Activated CD4-positive, alpha-beta T cell treated with anti-CD3 and anti-CD28 coated beads, Interleukin-2, amount 50 U/mL, for 4 hours (primary cell): Measurements from ENCODE around the gene EDIL3.
"Not testable (repeated sequence)": the region's sequence is repeated elsewhere in the genome, so short reads cannot be mapped to it uniquely, and the experiment has no call there.

Source experiments
- DNase-seq, 2 experiments: peaks; one replicate each; pipeline ENCODE4 v3.0.0-alpha.2; 2020

Gene EDIL3

GRCh38 chr5:84045964-84046363 lies 338.7 kb downstream of the EDIL3 start:
- DNase-seq, result no peak

GRCh38 chr5:84036842-84037241 lies 347.8 kb downstream of the EDIL3 start:
- DNase-seq, result no peak

GRCh38 chr5:84032324-84032723 lies 352.4 kb downstream of the EDIL3 start:
- no peak for DNase-seq

GRCh38 chr5:84028093-84028492 lies 356.6 kb downstream of the EDIL3 start:
- no peak for DNase-seq

- not testable (repeated sequence) for DNase-seq
Measured at GRCh38 chr5:84018521-84018920, 366.2 kb downstream of the EDIL3 start.

GRCh38 chr5:84017523-84018172 lies 367.0 kb downstream of the EDIL3 start:
- DNase-seq, result no peak

GRCh38 chr5:84016085-84016484 lies 368.6 kb downstream of the EDIL3 start:
- DNase-seq, result no peak

GRCh38 chr5:84014966-84015365 lies 369.7 kb downstream of the EDIL3 start:
- no peak for DNase-seq

GRCh38 chr5:83993803-83994202 lies 390.9 kb downstream of the EDIL3 start:
- DNase-seq, result no peak

GRCh38 chr5:83991566-83992224 lies 393.0 kb downstream of the EDIL3 start:
- no peak for DNase-seq

GRCh38 chr5:83988293-83988685 lies 396.4 kb downstream of the EDIL3 start:
- DNase-seq, result no peak

GRCh38 chr5:83987513-83988292 lies 397.0 kb downstream of the EDIL3 start:
- DNase-seq, result no peak

- DNase-seq, result no peak
Measured at GRCh38 chr5:83983852-83984251, 400.8 kb downstream of the EDIL3 start.

GRCh38 chr5:83973925-83974815 lies 410.5 kb downstream of the EDIL3 start:
- no peak for DNase-seq

GRCh38 chr5:83972909-83973308 lies 411.8 kb downstream of the EDIL3 start:
- no peak for DNase-seq

GRCh38 chr5:83972236-83972635 lies 412.4 kb downstream of the EDIL3 start:
- no peak for DNase-seq

- no peak for DNase-seq
Measured at GRCh38 chr5:83967417-83967816, 417.3 kb downstream of the EDIL3 start.

- DNase-seq, result no peak
Measured at GRCh38 chr5:83965441-83965840, 419.2 kb downstream of the EDIL3 start.

GRCh38 chr5:83964271-83964670 lies 420.4 kb downstream of the EDIL3 start:
- no peak for DNase-seq

- DNase-seq, result no peak
Measured at GRCh38 chr5:83957188-83957587, 427.5 kb downstream of the EDIL3 start.

- no peak for DNase-seq
Measured at GRCh38 chr5:83956386-83956785, 428.3 kb downstream of the EDIL3 start.

- no peak for DNase-seq
Measured at GRCh38 chr5:83955916-83956315, 428.8 kb downstream of the EDIL3 start.

GRCh38 chr5:83947763-83948162 lies 436.9 kb downstream of the EDIL3 start:
- no peak for DNase-seq
